ENCODE measurements around the gene C3orf38. TPM values are rescaled to one million over a fixed set of nuclear protein-coding genes. Genes with fewer than 3 reads are reported as not detected.

The C3orf38 gene
- total and polyA plus RNA-seq, 2 experiments from 2014 or later: 22.2 to 30.5 TPM

DNA sequence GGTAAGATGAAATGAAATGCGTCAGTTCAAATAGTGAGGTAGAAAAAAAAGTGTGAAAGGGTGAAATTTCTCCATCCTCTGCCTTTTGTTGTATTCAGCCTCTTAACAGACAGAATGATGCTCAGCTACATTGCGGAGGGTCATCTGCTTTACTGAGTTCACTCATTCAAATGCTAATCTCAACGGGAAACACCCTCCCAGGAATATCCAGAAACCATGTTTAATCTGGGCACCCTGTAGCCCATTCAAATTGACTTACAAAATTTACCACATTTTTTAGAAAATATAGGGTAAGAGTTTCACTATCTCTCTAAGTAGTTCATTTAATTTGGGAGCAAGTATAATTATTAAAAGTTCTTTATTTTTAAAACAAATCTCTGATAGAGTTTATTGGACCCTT lies 42.9 kb downstream of the C3orf38 start (continued):
- TF ChIP-seq, protein P1, sequence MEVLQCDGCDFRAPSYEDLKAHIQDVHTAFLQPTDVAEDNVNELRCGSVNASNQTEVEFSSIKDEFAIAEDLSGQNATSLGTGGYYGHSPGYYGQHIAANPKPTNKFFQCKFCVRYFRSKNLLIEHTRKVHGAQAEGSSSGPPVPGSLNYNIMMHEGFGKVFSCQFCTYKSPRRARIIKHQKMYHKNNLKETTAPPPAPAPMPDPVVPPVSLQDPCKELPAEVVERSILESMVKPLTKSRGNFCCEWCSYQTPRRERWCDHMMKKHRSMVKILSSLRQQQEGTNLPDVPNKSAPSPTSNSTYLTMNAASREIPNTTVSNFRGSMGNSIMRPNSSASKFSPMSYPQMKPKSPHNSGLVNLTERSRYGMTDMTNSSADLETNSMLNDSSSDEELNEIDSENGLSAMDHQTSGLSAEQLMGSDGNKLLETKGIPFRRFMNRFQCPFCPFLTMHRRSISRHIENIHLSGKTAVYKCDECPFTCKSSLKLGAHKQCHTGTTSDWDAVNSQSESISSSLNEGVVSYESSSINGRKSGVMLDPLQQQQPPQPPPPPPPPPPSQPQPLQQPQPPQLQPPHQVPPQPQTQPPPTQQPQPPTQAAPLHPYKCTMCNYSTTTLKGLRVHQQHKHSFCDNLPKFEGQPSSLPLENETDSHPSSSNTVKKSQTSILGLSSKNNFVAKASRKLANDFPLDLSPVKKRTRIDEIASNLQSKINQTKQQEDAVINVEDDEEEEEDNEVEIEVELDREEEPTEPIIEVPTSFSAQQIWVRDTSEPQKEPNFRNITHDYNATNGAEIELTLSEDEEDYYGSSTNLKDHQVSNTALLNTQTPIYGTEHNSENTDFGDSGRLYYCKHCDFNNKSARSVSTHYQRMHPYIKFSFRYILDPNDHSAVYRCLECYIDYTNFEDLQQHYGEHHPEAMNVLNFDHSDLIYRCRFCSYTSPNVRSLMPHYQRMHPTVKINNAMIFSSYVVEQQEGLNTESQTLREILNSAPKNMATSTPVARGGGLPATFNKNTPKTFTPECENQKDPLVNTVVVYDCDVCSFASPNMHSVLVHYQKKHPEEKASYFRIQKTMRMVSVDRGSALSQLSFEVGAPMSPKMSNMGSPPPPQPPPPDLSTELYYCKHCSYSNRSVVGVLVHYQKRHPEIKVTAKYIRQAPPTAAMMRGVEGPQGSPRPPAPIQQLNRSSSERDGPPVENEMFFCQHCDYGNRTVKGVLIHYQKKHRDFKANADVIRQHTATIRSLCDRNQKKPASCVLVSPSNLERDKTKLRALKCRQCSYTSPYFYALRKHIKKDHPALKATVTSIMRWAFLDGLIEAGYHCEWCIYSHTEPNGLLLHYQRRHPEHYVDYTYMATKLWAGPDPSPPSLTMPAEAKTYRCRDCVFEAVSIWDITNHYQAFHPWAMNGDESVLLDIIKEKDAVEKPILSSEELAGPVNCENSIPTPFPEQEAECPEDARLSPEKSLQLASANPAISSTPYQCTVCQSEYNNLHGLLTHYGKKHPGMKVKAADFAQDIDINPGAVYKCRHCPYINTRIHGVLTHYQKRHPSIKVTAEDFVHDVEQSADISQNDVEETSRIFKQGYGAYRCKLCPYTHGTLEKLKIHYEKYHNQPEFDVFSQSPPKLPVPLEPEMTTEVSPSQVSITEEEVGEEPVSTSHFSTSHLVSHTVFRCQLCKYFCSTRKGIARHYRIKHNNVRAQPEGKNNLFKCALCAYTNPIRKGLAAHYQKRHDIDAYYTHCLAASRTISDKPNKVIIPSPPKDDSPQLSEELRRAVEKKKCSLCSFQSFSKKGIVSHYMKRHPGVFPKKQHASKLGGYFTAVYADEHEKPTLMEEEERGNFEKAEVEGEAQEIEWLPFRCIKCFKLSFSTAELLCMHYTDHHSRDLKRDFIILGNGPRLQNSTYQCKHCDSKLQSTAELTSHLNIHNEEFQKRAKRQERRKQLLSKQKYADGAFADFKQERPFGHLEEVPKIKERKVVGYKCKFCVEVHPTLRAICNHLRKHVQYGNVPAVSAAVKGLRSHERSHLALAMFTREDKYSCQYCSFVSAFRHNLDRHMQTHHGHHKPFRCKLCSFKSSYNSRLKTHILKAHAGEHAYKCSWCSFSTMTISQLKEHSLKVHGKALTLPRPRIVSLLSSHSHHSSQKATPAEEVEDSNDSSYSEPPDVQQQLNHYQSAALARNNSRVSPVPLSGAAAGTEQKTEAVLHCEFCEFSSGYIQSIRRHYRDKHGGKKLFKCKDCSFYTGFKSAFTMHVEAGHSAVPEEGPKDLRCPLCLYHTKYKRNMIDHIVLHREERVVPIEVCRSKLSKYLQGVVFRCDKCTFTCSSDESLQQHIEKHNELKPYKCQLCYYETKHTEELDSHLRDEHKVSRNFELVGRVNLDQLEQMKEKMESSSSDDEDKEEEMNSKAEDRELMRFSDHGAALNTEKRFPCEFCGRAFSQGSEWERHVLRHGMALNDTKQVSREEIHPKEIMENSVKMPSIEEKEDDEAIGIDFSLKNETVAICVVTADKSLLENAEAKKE (CRISPR knock-in tag; IDR thresholded peaks at IDR 0.05): no peak
- TF ChIP-seq EZH2phosphoT487 (IDR thresholded peaks at IDR 0.05; ENCODE audit: unreplicated experiment): no peak
- TF ChIP-seq, protein P2, sequence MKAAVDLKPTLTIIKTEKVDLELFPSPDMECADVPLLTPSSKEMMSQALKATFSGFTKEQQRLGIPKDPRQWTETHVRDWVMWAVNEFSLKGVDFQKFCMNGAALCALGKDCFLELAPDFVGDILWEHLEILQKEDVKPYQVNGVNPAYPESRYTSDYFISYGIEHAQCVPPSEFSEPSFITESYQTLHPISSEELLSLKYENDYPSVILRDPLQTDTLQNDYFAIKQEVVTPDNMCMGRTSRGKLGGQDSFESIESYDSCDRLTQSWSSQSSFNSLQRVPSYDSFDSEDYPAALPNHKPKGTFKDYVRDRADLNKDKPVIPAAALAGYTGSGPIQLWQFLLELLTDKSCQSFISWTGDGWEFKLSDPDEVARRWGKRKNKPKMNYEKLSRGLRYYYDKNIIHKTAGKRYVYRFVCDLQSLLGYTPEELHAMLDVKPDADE (IDR thresholded peaks at IDR 0.05): no peak
- TF ChIP-seq, protein P3, sequence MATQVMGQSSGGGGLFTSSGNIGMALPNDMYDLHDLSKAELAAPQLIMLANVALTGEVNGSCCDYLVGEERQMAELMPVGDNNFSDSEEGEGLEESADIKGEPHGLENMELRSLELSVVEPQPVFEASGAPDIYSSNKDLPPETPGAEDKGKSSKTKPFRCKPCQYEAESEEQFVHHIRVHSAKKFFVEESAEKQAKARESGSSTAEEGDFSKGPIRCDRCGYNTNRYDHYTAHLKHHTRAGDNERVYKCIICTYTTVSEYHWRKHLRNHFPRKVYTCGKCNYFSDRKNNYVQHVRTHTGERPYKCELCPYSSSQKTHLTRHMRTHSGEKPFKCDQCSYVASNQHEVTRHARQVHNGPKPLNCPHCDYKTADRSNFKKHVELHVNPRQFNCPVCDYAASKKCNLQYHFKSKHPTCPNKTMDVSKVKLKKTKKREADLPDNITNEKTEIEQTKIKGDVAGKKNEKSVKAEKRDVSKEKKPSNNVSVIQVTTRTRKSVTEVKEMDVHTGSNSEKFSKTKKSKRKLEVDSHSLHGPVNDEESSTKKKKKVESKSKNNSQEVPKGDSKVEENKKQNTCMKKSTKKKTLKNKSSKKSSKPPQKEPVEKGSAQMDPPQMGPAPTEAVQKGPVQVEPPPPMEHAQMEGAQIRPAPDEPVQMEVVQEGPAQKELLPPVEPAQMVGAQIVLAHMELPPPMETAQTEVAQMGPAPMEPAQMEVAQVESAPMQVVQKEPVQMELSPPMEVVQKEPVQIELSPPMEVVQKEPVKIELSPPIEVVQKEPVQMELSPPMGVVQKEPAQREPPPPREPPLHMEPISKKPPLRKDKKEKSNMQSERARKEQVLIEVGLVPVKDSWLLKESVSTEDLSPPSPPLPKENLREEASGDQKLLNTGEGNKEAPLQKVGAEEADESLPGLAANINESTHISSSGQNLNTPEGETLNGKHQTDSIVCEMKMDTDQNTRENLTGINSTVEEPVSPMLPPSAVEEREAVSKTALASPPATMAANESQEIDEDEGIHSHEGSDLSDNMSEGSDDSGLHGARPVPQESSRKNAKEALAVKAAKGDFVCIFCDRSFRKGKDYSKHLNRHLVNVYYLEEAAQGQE (IDR thresholded peaks at IDR 0.05; ENCODE audit: unreplicated experiment): no peak
- TF ChIP-seq POLR2AphosphoS5 (IDR thresholded peaks at IDR 0.05; ENCODE audit: low read depth): no peak
- no peak for TF ChIP-seq STAT1 (IDR thresholded peaks at IDR 0.05; ENCODE audit: unreplicated experiment)
- TF ChIP-seq ZNF331 (CRISPR knock-in tag; IDR thresholded peaks at IDR 0.05; ENCODE audit: low read depth): no peak
- no peak for TF ChIP-seq ZNF114 (CRISPR knock-in tag; IDR thresholded peaks at IDR 0.05)
- no peak for TF ChIP-seq NANOG (IDR thresholded peaks at IDR 0.05; ENCODE audit: borderline replicate concordance)
- TF ChIP-seq JUNB (IDR thresholded peaks at IDR 0.05; ENCODE audit: unreplicated experiment): no peak

Measured in GM23338 (cell line).